GM10248 (cell line): Measurements from ENCODE around the gene GRID1.

Source experiments
- CTCF ChIA-PET: fragments of 300-600 bp; sonication (Branson Sonifier 250); formaldehyde crosslinking; extraction: SDS; loops from one replicate; lab custom pipeline; 2021; ENCODE audit warnings: antibody characterized with exemption; lab: Yijun Ruan, JAX
- POLR2A ChIA-PET: fragments of 350-650 bp; sonication (Branson Sonifier 250); formaldehyde crosslinking; extraction: SDS; loops from one replicate; lab custom pipeline; 2020; ENCODE audit warnings: antibody characterized with exemption; lab: Yijun Ruan, JAX
- DNase-seq: peaks from one replicate; pipeline ENCODE4 v3.0.0; 2012; ENCODE audit errors: extremely low spot score
- TF ChIP-seq, protein P1 (sequence below): IDR thresholded peaks from 2 replicates; pipeline ENCODE4 v1.5.1; 2012; ENCODE audit warnings: mild to moderate bottlenecking, low read depth; ENCODE audit errors: extremely low read depth, missing control alignments, control extremely low read depth

Gene GRID1

DNA sequence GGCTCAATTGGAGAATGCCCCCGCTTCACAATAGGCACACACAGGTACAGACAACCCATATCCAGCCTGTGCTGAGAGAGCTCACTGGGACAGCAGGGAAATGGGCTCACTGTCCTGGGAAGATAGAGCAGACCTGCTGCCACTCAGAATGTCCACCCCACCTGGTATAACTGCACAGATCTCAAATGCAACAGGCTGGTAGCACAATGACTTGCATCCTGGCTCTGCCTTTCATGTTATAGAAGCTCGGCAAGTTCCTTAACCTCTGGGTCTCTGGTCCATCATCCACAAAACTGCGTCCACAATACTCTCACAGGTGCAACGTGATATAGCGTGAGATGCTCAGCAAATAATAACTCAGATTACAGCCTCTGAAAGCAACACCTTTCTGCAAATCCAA lies 295.4 kb downstream of the GRID1 start:
- no peak for DNase-seq
- TF ChIP-seq, protein P1, sequence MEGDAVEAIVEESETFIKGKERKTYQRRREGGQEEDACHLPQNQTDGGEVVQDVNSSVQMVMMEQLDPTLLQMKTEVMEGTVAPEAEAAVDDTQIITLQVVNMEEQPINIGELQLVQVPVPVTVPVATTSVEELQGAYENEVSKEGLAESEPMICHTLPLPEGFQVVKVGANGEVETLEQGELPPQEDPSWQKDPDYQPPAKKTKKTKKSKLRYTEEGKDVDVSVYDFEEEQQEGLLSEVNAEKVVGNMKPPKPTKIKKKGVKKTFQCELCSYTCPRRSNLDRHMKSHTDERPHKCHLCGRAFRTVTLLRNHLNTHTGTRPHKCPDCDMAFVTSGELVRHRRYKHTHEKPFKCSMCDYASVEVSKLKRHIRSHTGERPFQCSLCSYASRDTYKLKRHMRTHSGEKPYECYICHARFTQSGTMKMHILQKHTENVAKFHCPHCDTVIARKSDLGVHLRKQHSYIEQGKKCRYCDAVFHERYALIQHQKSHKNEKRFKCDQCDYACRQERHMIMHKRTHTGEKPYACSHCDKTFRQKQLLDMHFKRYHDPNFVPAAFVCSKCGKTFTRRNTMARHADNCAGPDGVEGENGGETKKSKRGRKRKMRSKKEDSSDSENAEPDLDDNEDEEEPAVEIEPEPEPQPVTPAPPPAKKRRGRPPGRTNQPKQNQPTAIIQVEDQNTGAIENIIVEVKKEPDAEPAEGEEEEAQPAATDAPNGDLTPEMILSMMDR: no peak
- CTCF ChIA-PET: interaction anchor here (1.0 kb wide), 1 partner anchor 10 kb away, joined by 3 read pairs; no protein-coding TSS in a partner anchor
- POLR2A ChIA-PET: no interaction called here

DNA sequence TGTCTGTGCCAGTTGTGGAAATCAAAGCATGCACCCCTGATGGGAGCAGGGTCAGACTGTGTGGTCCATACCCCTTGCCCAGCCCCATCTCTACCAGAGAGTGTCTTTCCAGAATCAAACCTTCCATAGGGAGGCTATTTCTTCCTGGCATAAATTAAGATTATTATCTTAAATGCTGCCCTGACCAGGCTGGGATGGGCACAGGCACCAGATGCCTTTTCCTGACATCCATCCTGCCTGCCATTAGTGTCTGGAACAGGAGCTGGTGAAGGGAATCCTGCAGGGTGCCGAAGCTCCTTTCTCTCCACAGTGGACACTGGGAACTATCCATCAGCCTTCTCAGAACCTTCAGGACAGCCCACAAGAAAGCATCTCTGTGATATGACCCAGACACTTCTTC lies 296.3 kb downstream of the GRID1 start:
- CTCF ChIA-PET: interaction anchor here (1.0 to 1.6 kb wide), 2 partner anchors 9 to 12 kb away, joined by 3 read pairs; no protein-coding TSS in a partner anchor
- TF ChIP-seq, protein P1: no peak
- POLR2A ChIA-PET: no interaction called here
- no peak for DNase-seq

DNA sequence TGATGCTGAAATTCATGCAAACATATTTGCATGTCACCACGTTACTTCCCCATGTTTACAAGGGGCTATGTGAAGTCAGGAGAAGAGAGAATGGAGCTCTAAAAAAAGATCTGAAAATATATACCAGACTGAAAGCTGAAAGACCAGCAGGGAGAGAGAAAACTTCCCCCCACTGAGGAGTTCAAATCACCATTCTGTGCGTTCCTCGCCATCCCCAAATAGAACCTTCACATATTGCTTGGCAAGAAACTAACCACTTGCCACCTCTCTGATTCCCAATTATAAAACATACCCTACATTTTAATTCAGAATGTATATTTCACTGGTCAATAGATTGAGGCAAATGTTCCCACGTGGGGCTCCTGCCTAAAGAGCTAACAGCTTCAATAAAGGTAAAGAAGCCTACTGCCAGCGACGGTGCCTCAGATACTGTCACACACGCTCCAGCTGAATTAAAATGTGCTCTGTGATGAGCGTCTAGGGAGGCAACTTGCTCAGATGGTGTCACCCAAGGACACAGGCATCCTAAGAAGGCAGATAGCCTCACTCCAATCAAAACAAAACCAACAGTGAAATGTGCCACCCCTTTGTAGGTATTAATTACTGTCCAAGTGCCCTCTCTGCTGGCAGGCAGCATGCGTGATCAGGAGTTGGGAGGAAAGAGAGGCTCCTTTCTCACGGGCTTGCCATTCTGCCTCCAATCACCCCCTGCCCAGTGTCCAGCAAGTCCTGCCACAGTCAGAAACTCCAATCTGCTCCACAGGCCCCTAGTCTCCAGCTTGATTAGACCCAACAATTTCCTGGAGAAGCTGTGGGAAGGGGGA lies 298.2 kb downstream of the GRID1 start:
- ChIA-PET CTCF (no interaction called here), POLR2A (no interaction called here)
- DNase-seq: no peak

DNA sequence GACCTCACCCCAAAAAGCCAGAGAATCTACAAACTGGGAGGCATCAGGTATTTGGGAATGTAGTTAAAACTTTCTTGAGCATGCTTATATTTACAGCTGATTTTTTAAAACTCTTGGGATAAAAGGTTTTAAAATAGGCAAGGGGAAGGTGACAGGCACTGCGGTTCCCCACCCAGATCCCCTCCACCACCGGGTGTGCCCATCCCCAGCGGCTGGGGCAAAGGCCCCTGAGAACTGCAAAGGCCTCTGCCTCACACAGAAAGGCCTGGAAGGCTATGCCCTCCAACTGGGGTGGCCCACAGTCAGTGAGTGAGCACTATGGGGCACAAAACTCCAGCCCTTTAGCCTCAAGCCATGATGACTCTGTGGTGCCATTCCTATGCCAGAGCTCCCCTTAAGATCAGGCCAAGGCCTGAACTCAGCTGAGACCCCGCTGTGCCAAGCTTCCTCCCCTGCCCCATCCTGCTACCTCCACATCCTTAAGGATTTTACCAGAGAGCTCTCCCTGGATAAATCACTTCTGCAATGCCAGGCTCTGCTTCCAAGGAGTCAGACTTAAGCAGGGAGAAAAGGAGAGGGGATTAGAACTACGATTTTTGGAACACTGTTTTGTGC lies 299.1 kb downstream of the GRID1 start:
- CTCF ChIA-PET: interaction anchor here (1.6 kb wide), 1 partner anchor 21 kb away, joined by 4 read pairs; no protein-coding TSS in a partner anchor
- DNase-seq: no peak
- TF ChIP-seq, protein P1: no peak
- POLR2A ChIA-PET: no interaction called here

More for the DNA sequence above, 298.2 kb downstream of the GRID1 start:
- TF ChIP-seq, protein P1: no peak

DNA sequence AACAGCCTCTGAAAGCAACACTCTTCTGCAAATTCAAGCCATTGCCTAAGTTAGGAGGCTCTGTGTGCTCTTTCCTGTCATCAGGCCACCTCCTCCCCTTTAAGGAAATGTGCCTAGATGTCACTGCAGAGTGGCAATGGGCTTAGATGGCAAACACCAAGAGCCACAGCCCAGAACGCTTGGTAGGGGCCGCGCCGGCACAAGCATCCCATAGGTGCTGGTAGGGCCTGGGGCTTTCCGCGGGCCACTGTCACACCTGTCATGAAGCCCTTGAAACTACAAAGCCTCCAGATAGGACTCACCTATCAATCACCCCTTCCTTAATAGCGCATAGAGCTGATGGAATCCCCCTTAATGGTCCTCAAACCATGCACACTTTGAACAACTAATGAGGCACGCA lies 299.9 kb downstream of the GRID1 start:
- CTCF ChIA-PET: interaction anchor here (1.6 kb wide), 1 partner anchor 20 kb away, joined by 4 read pairs; no protein-coding TSS in a partner anchor
- DNase-seq: no peak
- POLR2A ChIA-PET: no interaction called here
- TF ChIP-seq, protein P1: no peak

DNA sequence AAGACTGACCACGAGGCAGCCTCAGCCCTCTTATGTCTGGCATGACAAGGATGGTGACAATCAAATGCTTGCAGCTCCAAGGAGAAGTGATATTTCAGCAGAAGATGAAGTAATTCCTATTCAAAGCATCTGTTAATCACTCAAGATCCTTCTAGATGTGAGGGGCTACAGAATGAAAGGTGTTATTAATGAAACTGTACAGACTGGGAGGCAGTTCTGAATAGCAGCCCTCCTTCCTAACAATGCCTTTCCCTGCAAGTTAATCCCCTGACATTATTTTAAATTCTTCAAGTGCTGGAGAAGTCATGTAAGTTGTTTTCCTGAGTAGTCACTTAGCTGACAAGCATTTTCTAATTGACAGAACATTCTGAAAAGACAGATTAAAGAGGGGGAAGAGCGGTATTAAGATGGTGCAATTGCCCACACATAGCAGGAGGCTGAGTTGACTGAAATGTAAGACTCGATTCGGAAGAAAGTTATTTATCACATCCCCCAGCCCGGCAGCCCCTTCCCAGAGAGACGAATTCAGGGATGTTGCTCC lies 300.8 kb downstream of the GRID1 start:
- POLR2A ChIA-PET: no interaction called here
- CTCF ChIA-PET: no interaction called here
- no peak for DNase-seq

More for the DNA sequence above, 300.8 kb downstream of the GRID1 start:
- TF ChIP-seq, protein P1: no peak
